Measurements from ENCODE around the gene ZNF230.

ZNF230 gene

DNA sequence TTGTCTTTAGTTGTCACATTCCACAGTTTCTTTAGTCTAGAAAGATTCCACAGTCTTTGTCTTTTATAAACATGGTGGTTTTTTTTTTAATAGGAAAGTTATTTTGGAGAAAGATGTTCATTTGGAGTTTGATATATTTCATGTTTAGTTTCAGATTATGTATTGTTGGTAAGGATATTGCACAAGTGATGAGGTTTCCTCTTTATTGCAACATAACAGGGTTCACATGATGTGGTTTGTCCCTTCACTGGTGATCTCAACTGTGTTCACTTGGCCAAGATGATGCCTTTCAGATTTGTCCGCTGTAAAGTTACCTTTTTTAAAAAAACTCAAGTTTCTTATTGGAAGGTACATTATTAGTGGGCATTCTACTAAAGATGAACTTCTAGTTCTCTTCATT lies 3.2 kb downstream of the ZNF230 start:
- no peak for DNase-seq (ENCODE audit: extremely low spot score)
- POLR2A ChIA-PET = no interaction called here
- TF ChIP-seq FOXK2 (IDR thresholded peaks at IDR 0.05) = no peak
- CTCF ChIA-PET = no interaction called here

DNA sequence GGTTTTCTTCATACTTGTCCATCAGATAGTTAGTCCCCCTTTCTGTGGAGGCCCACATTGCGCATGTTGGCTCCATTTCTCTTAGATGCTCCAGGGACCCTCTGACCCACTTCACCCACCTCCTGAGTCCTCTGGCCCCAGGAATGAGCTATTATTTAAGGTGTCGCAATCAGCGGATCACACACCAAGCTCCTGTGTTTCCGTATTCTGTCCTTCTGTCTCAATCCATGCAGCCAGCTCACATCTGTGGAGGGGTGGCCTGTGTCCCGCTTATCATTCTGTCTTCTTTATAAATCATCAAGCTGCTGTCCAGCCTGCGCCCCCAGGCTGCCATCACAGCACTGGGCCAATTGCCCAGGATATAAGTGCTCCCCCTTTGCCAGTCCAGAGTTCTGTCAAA lies 4.7 kb downstream of the ZNF230 start:
- DNase-seq (ENCODE audit: extremely low spot score) = no peak
- ChIA-PET CTCF (no interaction called here), POLR2A (no interaction called here)
- TF ChIP-seq, protein P1, sequence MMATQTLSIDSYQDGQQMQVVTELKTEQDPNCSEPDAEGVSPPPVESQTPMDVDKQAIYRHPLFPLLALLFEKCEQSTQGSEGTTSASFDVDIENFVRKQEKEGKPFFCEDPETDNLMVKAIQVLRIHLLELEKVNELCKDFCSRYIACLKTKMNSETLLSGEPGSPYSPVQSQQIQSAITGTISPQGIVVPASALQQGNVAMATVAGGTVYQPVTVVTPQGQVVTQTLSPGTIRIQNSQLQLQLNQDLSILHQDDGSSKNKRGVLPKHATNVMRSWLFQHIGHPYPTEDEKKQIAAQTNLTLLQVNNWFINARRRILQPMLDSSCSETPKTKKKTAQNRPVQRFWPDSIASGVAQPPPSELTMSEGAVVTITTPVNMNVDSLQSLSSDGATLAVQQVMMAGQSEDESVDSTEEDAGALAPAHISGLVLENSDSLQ (IDR thresholded peaks at IDR 0.05) = no peak
- no peak for TF ChIP-seq FOXM1 (IDR thresholded peaks at IDR 0.05; ENCODE audit: borderline replicate concordance)
- no peak for TF ChIP-seq ELF4 (IDR thresholded peaks at IDR 0.05)

DNA sequence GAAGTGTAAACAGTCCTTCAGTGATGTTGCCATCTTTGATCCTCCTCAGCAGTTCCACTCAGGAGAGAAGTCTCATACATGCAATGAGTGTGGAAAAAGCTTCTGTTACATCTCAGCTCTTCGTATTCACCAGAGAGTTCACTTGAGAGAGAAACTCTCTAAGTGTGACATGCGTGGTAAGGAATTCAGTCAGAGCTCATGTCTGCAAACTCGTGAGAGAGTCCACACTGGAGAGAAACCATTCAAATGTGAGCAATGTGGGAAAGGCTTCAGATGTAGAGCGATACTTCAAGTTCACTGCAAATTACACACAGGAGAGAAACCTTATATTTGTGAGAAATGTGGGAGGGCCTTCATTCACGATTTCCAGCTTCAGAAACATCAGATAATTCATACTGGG lies 7.7 kb downstream of the ZNF230 start:
- TF ChIP-seq LEF1 (IDR thresholded peaks at IDR 0.05; ENCODE audit: borderline replicate concordance) (no peak), CTBP1 (IDR thresholded peaks at IDR 0.05; ENCODE audit: borderline replicate concordance) (no peak), ELF4 (IDR thresholded peaks at IDR 0.05) (no peak), NFRKB (IDR thresholded peaks at IDR 0.05) (no peak)
- POLR2A ChIA-PET = no interaction called here
- CTCF ChIA-PET = no interaction called here
- no peak for DNase-seq (ENCODE audit: extremely low spot score)

DNA sequence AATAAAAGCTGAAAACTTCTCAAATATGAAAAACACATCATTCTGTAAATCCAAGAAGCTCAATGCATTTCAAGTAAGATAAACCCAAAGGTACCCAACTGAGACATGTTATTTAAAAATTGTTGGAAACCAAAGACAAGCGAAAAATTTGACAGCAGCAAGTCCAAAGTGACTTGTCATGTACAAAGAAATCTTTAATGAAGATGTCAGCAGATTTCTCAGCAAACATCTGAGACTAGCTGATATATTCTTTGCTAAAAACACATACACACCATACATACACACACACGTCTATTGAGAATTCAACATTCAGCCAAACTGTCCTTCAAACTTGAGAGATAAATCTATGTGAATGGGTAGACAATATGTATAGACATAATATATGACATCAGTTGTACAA lies 16.7 kb downstream of the ZNF230 start:
- no peak for TF ChIP-seq ELF4 (IDR thresholded peaks at IDR 0.05)
- no peak for TF ChIP-seq FOXK2 (IDR thresholded peaks at IDR 0.05)
- no peak for TF ChIP-seq ARNT (IDR thresholded peaks at IDR 0.05)
- no peak for TF ChIP-seq BHLHE40 (IDR thresholded peaks at IDR 0.05; ENCODE audit: borderline replicate concordance)
- no peak for TF ChIP-seq TARDBP (IDR thresholded peaks at IDR 0.05)
- TF ChIP-seq HDGF (IDR thresholded peaks at IDR 0.05; ENCODE audit: borderline replicate concordance) = no peak
- DNase-seq (ENCODE audit: extremely low spot score) = no peak
- CTCF ChIA-PET = no interaction called here
- POLR2A ChIA-PET = no interaction called here

DNA sequence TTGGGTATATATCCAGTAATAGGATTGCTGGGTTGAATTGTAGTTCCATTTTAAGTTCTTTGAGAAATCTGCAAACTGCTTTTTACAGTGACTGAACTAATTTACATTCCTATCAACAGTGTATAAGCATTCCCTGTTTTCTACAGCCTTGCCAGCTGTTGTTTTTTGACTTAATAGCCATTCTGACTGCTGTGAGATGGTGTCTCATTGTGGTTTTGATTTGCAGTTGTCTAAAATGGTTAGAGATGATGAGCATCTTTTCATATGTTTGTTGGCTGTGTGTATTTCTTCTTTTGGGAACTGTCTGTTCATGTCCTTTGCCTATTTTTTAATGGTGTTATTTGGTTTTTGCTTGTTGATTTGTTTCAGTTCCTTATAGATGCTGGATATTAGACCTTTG lies 18.5 kb downstream of the ZNF230 start:
- CTCF ChIA-PET = no interaction called here
- TF ChIP-seq ZNF384 (IDR thresholded peaks at IDR 0.05) = no peak
- no peak for TF ChIP-seq FOXK2 (IDR thresholded peaks at IDR 0.05)
- TF ChIP-seq, protein P1 (IDR thresholded peaks at IDR 0.05) = no peak
- TF ChIP-seq BHLHE40 (IDR thresholded peaks at IDR 0.05; ENCODE audit: borderline replicate concordance) = no peak
- no peak for TF ChIP-seq ELF4 (IDR thresholded peaks at IDR 0.05)
- TF ChIP-seq NFRKB (IDR thresholded peaks at IDR 0.05) = no peak
- no peak for TF ChIP-seq CTBP1 (IDR thresholded peaks at IDR 0.05; ENCODE audit: borderline replicate concordance)
- TF ChIP-seq HDGF (IDR thresholded peaks at IDR 0.05; ENCODE audit: borderline replicate concordance) = no peak
- no peak for TF ChIP-seq SUZ12 (IDR thresholded peaks at IDR 0.05)
- no peak for TF ChIP-seq FOXM1 (IDR thresholded peaks at IDR 0.05; ENCODE audit: borderline replicate concordance)
- TF ChIP-seq TARDBP (IDR thresholded peaks at IDR 0.05) = no peak
- no peak for TF ChIP-seq L3MBTL2 (conservative IDR thresholded peaks at IDR 0.05)
- TF ChIP-seq ARNT (IDR thresholded peaks at IDR 0.05) = no peak
- no peak for TF ChIP-seq LEF1 (IDR thresholded peaks at IDR 0.05; ENCODE audit: borderline replicate concordance)
- no peak for TF ChIP-seq FOXA1 (IDR thresholded peaks at IDR 0.05)
- no peak for TF ChIP-seq SP1 (IDR thresholded peaks at IDR 0.05)
- DNase-seq (ENCODE audit: extremely low spot score) = no peak
- POLR2A ChIA-PET = no interaction called here

DNA sequence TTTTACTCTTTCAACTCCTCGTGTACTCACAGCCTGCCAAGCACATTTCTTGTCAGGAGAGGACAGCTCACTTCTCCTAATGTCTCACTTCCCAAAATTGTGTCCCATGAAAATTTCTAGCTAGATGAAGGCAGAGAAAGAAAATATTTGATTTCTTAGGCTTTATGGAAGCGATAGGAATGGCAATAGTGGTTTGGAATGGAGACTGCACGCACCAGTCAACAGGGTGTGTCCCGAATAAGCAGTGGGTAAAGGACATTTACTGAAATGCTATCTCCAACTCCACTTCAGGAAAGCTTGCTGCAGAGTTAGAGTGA lies 22.1 kb downstream of the ZNF230 start:
- TF ChIP-seq ZNF384 (IDR thresholded peaks at IDR 0.05) = no peak
- TF ChIP-seq TARDBP (IDR thresholded peaks at IDR 0.05) = no peak
- TF ChIP-seq FOXK2 (IDR thresholded peaks at IDR 0.05) = no peak
- no peak for TF ChIP-seq FOXA1 (IDR thresholded peaks at IDR 0.05)
- no peak; the same call in 1 of the 2 replicates for TF ChIP-seq L3MBTL2 (conservative IDR thresholded peaks at IDR 0.05)
- no peak for TF ChIP-seq FOXM1 (IDR thresholded peaks at IDR 0.05; ENCODE audit: borderline replicate concordance)
- TF ChIP-seq ARNT (IDR thresholded peaks at IDR 0.05) = no peak
- no peak for TF ChIP-seq HDGF (IDR thresholded peaks at IDR 0.05; ENCODE audit: borderline replicate concordance)
- no peak for TF ChIP-seq ELF4 (IDR thresholded peaks at IDR 0.05)
- no peak for TF ChIP-seq SUZ12 (IDR thresholded peaks at IDR 0.05)
- TF ChIP-seq LEF1 (IDR thresholded peaks at IDR 0.05; ENCODE audit: borderline replicate concordance) = no peak
- TF ChIP-seq CTBP1 (IDR thresholded peaks at IDR 0.05; ENCODE audit: borderline replicate concordance) = no peak
- TF ChIP-seq, protein P1 (IDR thresholded peaks at IDR 0.05) = no peak
- TF ChIP-seq BHLHE40 (IDR thresholded peaks at IDR 0.05; ENCODE audit: borderline replicate concordance) = no peak
- no peak for TF ChIP-seq NFRKB (IDR thresholded peaks at IDR 0.05)
- no peak for TF ChIP-seq SP1 (IDR thresholded peaks at IDR 0.05)
- ChIA-PET CTCF (no interaction called here), POLR2A (interaction anchor here (0.6 to 1.2 kb wide), 4 partner anchors 23 to 198 kb away, joined by 3 to 4 read pairs (median 3); partner anchors contain the start of genes ZNF221 and ZNF283)
- no peak for DNase-seq (ENCODE audit: extremely low spot score)

DNA sequence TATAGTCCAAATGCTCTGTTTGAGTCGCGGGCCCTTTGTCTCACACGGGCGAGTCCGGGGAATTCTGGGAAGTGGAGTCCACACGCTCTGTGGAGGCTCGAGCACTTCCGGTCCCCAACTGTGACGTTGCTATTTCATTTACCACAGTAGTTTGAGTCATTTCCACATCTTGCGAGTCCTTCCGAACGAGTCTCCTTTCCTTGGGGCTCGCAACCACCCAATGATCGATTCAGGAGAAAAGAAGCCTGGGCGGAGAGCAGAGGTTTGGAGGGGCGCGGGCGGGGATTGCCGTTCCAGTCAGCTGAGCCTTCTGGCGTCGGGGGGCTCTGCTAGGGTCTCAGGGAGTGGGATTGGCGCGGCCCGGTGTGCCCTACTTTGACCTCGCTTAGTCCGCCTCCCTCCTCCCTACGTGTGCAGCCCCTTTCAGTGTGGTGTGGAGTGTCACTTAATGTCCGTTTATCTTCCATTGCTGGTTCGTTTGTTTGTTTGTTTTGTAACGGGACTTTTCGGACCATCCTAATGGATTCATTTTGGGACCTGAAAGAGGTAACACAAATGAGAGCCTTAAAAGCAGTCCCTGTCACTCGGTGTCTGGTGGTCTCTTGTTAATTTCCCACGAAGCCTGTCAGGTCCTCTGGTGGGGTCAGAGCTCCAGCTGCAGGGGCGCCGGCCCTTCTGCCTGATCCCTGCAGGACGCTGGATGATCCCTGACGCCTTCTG lies 22.6 kb downstream of the ZNF230 start, which contains the start of gene ZNF222:
Gene ZNF222 (plus strand): TSS at position 163 of the 720 bp plus-strand sequence. CDS start 58 bp downstream, at position 221.
- POLR2A ChIA-PET = interaction anchor here (0.6 to 1.2 kb wide), 4 partner anchors 24 to 198 kb away, joined by 3 to 4 read pairs (median 3); partner anchors contain the start of genes ZNF221 and ZNF283
- TF ChIP-seq L3MBTL2 (conservative IDR thresholded peaks at IDR 0.05) (peak; percentile 5), ELF4 (IDR thresholded peaks at IDR 0.05) (0 out of 2 replicates have a peak, but pooled peaks have one; percentile 11), LEF1 (IDR thresholded peaks at IDR 0.05; ENCODE audit: borderline replicate concordance) (no peak)
- peak; percentile 70 for DNase-seq (ENCODE audit: extremely low spot score)
- CTCF ChIA-PET = no interaction called here
